ENCODE results near the gene SP140. TPM values are rescaled to one million over a fixed set of nuclear protein-coding genes. Genes with fewer than 3 reads are reported as not detected.

Gene SP140
- total RNA-seq, result 12.7 TPM
- long read RNA-seq, partial matches to known transcripts, result 0 of 6 reads
- long read RNA-seq, other reads (novel, unspliced or antisense), result 5 of 6 reads

DNA sequence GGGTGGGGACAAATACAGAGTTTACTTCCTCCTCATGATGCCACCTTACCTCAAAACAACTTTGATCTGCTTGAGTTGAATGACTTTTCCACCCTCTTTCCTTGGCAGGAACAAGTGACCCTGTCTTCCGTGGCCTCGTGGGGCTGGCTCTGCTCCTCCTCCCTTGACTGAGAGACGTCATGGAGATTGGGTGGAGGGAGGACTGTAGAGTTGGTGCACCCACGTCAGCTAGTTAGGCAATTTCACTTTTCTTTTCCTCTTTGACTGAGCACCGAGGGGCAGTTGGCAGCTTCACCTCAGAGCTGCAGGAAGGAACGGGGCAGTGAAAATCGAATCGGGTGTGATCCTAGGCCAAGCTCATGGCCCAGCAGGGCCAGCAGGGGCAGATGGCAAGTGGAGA is at the start of gene SP140:
Gene SP140 (plus strand): TSS at position 251 of the 400 bp plus-strand sequence. CDS start 109 bp downstream, at position 360.
- H3K9me3 ChIP-seq, result no peaks in the 10 kb centered on the region
- H3K36me3 ChIP-seq, result no peaks in the 10 kb centered on the region
- no peaks in the 10 kb centered on the region for H3K27me3 ChIP-seq
- TF ChIP-seq, protein P1, sequence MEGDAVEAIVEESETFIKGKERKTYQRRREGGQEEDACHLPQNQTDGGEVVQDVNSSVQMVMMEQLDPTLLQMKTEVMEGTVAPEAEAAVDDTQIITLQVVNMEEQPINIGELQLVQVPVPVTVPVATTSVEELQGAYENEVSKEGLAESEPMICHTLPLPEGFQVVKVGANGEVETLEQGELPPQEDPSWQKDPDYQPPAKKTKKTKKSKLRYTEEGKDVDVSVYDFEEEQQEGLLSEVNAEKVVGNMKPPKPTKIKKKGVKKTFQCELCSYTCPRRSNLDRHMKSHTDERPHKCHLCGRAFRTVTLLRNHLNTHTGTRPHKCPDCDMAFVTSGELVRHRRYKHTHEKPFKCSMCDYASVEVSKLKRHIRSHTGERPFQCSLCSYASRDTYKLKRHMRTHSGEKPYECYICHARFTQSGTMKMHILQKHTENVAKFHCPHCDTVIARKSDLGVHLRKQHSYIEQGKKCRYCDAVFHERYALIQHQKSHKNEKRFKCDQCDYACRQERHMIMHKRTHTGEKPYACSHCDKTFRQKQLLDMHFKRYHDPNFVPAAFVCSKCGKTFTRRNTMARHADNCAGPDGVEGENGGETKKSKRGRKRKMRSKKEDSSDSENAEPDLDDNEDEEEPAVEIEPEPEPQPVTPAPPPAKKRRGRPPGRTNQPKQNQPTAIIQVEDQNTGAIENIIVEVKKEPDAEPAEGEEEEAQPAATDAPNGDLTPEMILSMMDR (IDR thresholded peaks at IDR 0.05), result no peak
- intact Hi-C loops (cut with DNase I), result no loop called here
- H3K4me1 ChIP-seq, result peaks cover 1% of the 10 kb centered on the region
- ATAC-seq (peak; percentile 95), DNase-seq (peak; percentile 77)
- H3K4me3 ChIP-seq, result peak within 1 kb of the TSS; percentile 40
- H3K27ac ChIP-seq, result peak within 1 kb of the TSS; percentile 65

DNA sequence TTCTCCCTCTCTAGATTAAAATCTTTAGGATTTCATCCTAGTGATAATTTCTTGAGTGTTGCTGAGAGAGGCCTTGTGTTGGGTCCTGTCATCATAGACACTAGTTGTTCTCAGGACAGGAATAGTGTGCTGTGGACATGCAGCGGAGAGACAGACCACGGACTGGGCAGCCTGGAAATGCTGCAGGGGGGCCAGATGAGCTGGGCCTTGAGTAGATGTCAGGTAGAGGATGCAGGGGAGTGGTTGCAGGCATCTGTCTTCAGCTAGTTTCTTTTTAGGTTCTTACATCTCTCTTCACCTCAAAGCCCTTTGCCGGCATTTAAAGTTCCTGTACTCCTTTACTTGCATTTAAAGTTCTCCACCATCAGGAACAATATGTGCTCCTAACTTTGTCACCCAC is 48.5 kb upstream of the SP140 start:
- peaks cover 82% of the 10 kb centered on the region for H3K36me3 ChIP-seq
- no peaks in the 10 kb centered on the region for H3K27me3 ChIP-seq
- intact Hi-C loops (cut with DNase I), result no loop called here
- TF ChIP-seq, protein P1 (IDR thresholded peaks at IDR 0.05), result no peak
- DNase-seq, result no peak
- H3K4me1 ChIP-seq, result no peaks in the 10 kb centered on the region
- no peak for ATAC-seq
- no peak overlapping the region for H3K4me3 ChIP-seq
- H3K9me3 ChIP-seq, result no peaks in the 10 kb centered on the region
- H3K27ac ChIP-seq, result no peak overlapping the region

DNA sequence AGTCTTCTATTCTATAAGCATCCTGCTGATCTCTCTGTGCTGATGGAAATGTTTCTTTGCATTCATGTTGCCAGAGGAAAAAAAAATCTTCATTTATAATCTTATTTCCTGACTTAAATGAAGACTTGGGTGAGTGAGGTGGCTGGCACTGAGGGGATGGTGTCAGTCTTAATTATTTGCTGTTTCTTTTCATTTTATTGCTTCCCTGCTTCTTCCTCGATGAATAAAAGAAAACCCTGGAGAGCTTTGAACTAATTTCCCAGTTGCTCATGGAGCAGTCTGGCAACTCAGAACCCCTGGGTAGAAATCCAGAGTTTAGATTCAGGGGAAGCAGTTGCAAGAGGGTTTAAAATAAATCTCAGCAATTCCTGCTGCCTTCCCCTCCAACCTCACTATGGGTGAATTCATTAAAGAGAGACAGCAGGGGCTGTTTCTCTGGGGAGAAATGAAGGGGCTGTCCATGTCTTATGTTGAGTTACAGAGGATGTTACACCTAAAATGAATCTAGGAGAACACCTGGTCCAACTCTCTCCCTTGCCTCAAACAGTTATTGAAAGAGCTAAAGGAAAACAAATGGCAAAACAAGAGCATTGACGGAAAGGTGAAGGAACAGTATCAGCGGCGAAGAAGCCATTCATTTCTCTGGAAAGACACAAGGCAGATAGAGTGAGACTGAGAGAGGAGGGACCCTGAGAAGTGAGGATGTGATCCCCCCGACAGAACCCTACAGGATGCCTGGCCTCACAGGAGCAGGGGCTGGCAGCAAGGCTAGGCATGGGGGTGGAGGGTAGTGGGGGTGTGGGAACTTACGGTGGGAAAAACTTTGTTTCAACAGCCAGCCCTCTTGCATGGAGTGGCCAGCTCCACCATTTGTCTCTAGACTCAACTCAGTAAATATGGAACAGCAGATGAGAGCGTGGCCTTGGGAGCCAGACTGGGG is 46.7 kb upstream of the SP140 start:
- Histone ChIP-seq H3K4me1 (no peaks in the 10 kb centered on the region), H3K9me3 (no peaks in the 10 kb centered on the region), H3K36me3 (peaks cover 86% of the 10 kb centered on the region), H3K27ac (no peak overlapping the region), H3K27me3 (no peaks in the 10 kb centered on the region), H3K4me3 (no peak overlapping the region)
- no peak for DNase-seq
- intact Hi-C loops (cut with DNase I), result no loop called here
- ATAC-seq, result no peak
- TF ChIP-seq, protein P1 (IDR thresholded peaks at IDR 0.05), result no peak

DNA sequence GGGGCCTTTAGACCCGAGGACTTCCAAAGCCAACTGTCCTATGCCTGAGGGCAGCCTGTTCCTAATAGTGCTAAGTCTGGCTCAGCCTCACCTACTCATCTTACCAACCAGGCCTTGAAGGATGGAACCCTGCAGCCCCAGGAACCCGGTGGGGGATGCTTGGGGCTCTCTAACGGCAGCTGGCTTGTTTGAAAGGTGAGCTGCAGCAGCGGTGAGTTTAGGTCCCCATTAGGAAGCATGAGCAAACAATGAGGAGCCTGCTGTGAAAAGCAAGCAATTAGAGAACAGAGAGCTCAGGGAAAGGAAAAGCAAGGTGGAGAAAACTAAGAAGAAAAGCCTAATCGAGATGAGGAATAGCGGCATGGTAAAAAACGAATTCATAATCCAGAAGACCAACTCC is 45.6 kb upstream of the SP140 start:
- no peak for DNase-seq
- Histone ChIP-seq H3K36me3 (peaks cover 82% of the 10 kb centered on the region), H3K4me3 (no peak overlapping the region), H3K4me1 (no peaks in the 10 kb centered on the region), H3K27ac (no peak overlapping the region), H3K9me3 (no peaks in the 10 kb centered on the region), H3K27me3 (no peaks in the 10 kb centered on the region)
- ATAC-seq, result no peak
- intact Hi-C loops (cut with DNase I), result no loop called here
- TF ChIP-seq, protein P1 (IDR thresholded peaks at IDR 0.05), result no peak

DNA sequence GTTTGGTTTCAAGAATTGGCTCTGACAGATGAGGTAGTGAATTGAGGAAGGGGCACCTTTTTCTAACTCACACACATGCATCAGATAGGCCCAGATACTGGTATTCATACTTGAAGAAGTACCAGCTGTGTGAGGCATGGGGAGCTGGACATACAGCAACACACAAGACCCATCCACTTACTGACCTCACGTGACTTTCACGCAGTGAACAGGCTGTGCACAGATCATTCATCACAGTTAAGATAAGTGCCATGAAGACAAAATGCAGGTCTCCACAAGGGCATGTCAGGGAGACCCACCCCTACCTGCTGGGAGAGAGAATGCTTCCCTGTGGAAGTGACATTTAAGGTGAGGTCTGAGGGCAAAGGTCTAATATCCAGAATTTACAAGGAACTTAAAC is 44.3 kb upstream of the SP140 start:
- Histone ChIP-seq H3K27ac (no peak overlapping the region), H3K9me3 (no peaks in the 10 kb centered on the region), H3K4me3 (no peak overlapping the region), H3K36me3 (peaks cover 72% of the 10 kb centered on the region), H3K27me3 (no peaks in the 10 kb centered on the region), H3K4me1 (no peaks in the 10 kb centered on the region)
- ATAC-seq, result no peak
- no peak for DNase-seq
- intact Hi-C loops (cut with DNase I), result no loop called here
- TF ChIP-seq, protein P1 (IDR thresholded peaks at IDR 0.05), result no peak
